ENCODE data around the gene RNF157. TPM values are rescaled to one million over a fixed set of nuclear protein-coding genes. Genes with fewer than 3 reads are reported as not detected.

RNF157 gene
- polyA plus RNA-seq, 2 of the 4 experiments (the other 2 are of a cell fraction) = 7.2 to 8.5 TPM

DNA sequence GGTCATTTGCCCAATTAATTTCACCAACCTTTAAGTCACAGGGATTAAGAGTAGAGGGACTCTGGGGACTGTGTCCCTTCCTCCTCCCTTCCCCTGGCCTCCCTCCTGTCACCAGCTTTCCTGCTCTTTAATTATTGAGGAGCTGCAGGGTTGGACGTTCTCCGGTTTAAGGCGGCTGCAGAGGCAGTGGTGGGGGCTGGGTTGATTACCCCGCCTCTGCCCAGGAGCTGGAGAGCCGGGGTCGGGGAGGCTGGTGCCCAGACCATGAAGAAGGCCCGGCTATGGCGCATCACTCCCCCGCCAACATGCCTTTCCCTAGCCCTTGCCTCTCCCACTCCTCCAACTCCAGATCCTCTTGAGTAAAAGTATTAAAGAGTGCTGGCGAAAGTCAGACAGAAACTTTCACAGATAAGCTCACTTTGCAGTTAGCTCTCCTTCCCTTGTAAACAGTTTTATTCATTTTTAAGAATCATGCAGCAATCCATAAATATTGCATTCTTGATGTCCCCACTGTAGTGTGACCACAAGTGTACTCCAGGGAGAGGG, 98.2 kb downstream of the RNF157 start:
- POLR2A ChIA-PET = no interaction called here
- H3K4me3 ChIP-seq = no peak overlapping the region
- DNase-seq (ENCODE audit: low read depth in 1 of 2, low spot score in 1 of 2) = no peak
- no peak for ATAC-seq
- CTCF ChIA-PET = interaction anchor here (0.6 to 21.1 kb wide), 12 partner anchors 9 to 381 kb away, joined by 3 to 206 read pairs (median 4); no protein-coding TSS in a partner anchor
- TF ChIP-seq, protein P1, sequence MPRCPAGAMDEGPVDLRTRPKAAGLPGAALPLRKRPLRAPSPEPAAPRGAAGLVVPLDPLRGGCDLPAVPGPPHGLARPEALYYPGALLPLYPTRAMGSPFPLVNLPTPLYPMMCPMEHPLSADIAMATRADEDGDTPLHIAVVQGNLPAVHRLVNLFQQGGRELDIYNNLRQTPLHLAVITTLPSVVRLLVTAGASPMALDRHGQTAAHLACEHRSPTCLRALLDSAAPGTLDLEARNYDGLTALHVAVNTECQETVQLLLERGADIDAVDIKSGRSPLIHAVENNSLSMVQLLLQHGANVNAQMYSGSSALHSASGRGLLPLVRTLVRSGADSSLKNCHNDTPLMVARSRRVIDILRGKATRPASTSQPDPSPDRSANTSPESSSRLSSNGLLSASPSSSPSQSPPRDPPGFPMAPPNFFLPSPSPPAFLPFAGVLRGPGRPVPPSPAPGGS (IDR thresholded peaks at IDR 0.05) = no peak
- TF ChIP-seq MAFK (IDR thresholded peaks at IDR 0.05; ENCODE audit: partially characterized antibody) = no peak
- TF ChIP-seq, protein P2, sequence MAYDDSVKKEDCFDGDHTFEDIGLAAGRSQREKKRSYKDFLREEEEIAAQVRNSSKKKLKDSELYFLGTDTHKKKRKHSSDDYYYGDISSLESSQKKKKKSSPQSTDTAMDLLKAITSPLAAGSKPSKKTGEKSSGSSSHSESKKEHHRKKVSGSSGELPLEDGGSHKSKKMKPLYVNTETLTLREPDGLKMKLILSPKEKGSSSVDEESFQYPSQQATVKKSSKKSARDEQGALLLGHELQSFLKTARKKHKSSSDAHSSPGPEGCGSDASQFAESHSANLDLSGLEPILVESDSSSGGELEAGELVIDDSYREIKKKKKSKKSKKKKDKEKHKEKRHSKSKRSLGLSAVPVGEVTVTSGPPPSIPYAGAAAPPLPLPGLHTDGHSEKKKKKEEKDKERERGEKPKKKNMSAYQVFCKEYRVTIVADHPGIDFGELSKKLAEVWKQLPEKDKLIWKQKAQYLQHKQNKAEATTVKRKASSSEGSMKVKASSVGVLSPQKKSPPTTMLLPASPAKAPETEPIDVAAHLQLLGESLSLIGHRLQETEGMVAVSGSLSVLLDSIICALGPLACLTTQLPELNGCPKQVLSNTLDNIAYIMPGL (CRISPR knock-in tag; IDR thresholded peaks at IDR 0.05; ENCODE audit: borderline replicate concordance) = no peak
- TF ChIP-seq SMC3 (IDR thresholded peaks at IDR 0.05) = no peak
- TF ChIP-seq, protein P3, sequence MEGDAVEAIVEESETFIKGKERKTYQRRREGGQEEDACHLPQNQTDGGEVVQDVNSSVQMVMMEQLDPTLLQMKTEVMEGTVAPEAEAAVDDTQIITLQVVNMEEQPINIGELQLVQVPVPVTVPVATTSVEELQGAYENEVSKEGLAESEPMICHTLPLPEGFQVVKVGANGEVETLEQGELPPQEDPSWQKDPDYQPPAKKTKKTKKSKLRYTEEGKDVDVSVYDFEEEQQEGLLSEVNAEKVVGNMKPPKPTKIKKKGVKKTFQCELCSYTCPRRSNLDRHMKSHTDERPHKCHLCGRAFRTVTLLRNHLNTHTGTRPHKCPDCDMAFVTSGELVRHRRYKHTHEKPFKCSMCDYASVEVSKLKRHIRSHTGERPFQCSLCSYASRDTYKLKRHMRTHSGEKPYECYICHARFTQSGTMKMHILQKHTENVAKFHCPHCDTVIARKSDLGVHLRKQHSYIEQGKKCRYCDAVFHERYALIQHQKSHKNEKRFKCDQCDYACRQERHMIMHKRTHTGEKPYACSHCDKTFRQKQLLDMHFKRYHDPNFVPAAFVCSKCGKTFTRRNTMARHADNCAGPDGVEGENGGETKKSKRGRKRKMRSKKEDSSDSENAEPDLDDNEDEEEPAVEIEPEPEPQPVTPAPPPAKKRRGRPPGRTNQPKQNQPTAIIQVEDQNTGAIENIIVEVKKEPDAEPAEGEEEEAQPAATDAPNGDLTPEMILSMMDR (IDR thresholded peaks at IDR 0.05) = no peak
- no peak for TF ChIP-seq SREBF2 (IDR thresholded peaks at IDR 0.05)
- TF ChIP-seq RAD21 (conservative IDR thresholded peaks at IDR 0.05 in 1 of 2, IDR thresholded peaks at IDR 0.05 in 1 of 2) = no peak
- TF ChIP-seq, protein P4, sequence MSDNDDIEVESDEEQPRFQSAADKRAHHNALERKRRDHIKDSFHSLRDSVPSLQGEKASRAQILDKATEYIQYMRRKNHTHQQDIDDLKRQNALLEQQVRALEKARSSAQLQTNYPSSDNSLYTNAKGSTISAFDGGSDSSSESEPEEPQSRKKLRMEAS (IDR thresholded peaks at IDR 0.05) = no peak
- no peak for TF ChIP-seq EHF (CRISPR knock-in tag; IDR thresholded peaks at IDR 0.05)
- TF ChIP-seq CBX2 (IDR thresholded peaks at IDR 0.05; ENCODE audit: borderline replicate concordance, low read depth) = no peak
- no peak for TF ChIP-seq NFE2L2 (conservative IDR thresholded peaks at IDR 0.05; ENCODE audit: low read length)
- WGBS (ENCODE audit: missing lambda C conversion rate) = 84% methylated on average over 9 of the region's 10 CpGs
- H3K27ac ChIP-seq = no peak overlapping the region
- peaks cover 28% of the 10 kb centered on the region for H3K4me1 ChIP-seq
- H3K4me2 ChIP-seq = no peak overlapping the region; the same call in 2 of the 3 replicates
- H3K9me3 ChIP-seq = no peaks in the 10 kb centered on the region
- FAIRE-seq = no peak

DNA sequence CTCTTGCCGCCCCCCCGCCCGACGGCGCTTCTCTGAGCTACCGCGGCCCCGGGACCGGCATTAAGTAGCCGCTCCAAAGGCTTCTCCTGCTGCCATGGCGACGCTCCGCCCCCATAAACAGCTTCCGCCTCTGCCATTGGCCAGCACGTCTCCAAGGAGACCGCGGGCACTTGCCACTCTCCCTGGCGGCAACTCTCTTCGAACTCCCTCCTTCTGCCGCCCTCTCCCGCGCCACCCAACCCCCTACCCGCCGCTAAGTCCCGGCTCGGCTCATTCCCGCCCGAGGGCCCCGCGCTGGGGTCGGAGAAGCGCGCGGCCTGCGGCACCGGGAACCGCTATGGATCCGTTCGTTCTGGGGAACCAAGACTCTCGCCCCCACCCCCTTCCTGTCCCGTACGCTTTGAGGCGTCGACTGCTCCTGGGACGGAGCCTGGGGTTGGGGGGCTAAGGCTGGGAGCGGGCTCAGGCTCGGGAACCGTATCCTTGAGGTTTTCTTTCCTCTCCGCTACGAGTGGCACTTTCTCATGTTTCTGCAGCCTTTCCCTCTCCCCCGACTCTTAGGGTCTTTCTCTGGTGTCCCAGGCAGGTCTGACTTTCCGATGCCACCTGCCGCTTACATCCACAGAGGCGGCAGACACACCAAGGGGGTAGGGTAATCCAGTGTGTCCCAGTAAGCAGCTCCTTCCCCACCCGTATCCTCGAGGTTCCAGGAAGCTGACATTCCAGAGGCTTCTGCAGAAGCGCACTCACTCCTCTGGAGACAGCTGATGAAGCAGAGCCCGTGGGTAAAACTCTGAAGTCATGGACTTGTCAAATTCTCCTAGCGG, 98.9 kb downstream of the RNF157 start, which contains the start of gene FOXJ1:
TSS of gene FOXJ1 (minus strand) at position 34 of the 827 bp plus-strand sequence. CDS start 850 bp downstream, outside the sequence.
- Histone ChIP-seq H3K4me2 (peak within 1 kb of the TSS; percentile 98), H3K27ac (peak within 1 kb of the TSS in 1 of 2 experiments; percentile 73; a peak in 4 of 6 replicates), H3K4me3 (peak within 1 kb of the TSS; percentile 47), H3K9me3 (no peaks in the 10 kb centered on the region), H3K4me1 (peaks cover 35% of the 10 kb centered on the region)
- DNase-seq (ENCODE audit: low read depth in 1 of 2, low spot score in 1 of 2) = peak; percentile 91 to 99
- FAIRE-seq = no peak
- ATAC-seq = peak; percentile 77 to 92
- TF ChIP-seq TP53 (CRISPR knock-in tag; IDR thresholded peaks at IDR 0.05) (peak; percentile 34; the same call in 1 of the 2 replicates), JUNB (IDR thresholded peaks at IDR 0.05) (no peak)
- TF ChIP-seq, protein P5, sequence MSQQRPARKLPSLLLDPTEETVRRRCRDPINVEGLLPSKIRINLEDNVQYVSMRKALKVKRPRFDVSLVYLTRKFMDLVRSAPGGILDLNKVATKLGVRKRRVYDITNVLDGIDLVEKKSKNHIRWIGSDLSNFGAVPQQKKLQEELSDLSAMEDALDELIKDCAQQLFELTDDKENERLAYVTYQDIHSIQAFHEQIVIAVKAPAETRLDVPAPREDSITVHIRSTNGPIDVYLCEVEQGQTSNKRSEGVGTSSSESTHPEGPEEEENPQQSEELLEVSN (IDR thresholded peaks at IDR 0.05; ENCODE audit: borderline replicate concordance, low read depth) = peak; percentile 88; the same call in 1 of the 2 replicates
- TF ChIP-seq, protein P4 (IDR thresholded peaks at IDR 0.05) = peak; percentile 61; the same call in 1 of the 2 replicates
- ChIA-PET POLR2A (interaction anchor here (0.6 to 0.7 kb wide), 2 partner anchors 137 to 237 kb away, joined by 3 to 4 read pairs; partner anchors contain the start of gene MRPL38), CTCF (interaction anchor here (0.6 to 21.1 kb wide), 12 partner anchors 10 to 381 kb away, joined by 3 to 206 read pairs (median 4); no protein-coding TSS in a partner anchor)
- 22% methylated on average over 48 of the region's 59 CpGs for WGBS (ENCODE audit: missing lambda C conversion rate)
